GM12801 (cell line): ENCODE measurements around the gene ALDH4A1.

Source experiments
- CTCF ChIP-seq: IDR thresholded peaks from one replicate; pipeline ENCODE4 v1.5.1; 2011; ENCODE audit warnings: control low read depth; ENCODE audit not compliant: insufficient read length; ENCODE audit errors: extremely low read depth

ALDH4A1 gene

GRCh38 chr1:18902523-18903290, at the start of gene ALDH4A1:
ALDH4A1 (minus strand) TSS chr1:18902555; CDS start chr1:18902523, 32 bp downstream.
- TF ChIP-seq CTCF, result no peak

GRCh38 chr1:18951818-18952391, 49.5 kb upstream of the ALDH4A1 start:
- no peak for TF ChIP-seq CTCF

- no peak for TF ChIP-seq CTCF
Measured at GRCh38 chr1:18951416-18951815, 49.1 kb upstream of the ALDH4A1 start.

GRCh38 chr1:18950401-18951026, 48.2 kb upstream of the ALDH4A1 start:
- TF ChIP-seq CTCF, result no peak

- TF ChIP-seq CTCF, result no peak
Measured at GRCh38 chr1:18949686-18950400, 47.5 kb upstream of the ALDH4A1 start.

- no peak for TF ChIP-seq CTCF
Measured at GRCh38 chr1:18948913-18949685, 46.7 kb upstream of the ALDH4A1 start.
